Fibroblast of villous mesenchyme (primary cell): ENCODE data around the gene PRUNE1. TPM values are rescaled to one million over a fixed set of nuclear protein-coding genes. Genes with fewer than 3 reads are reported as not detected.

ENCODE experiments used
- DNase-seq: peaks from one replicate; pipeline ENCODE4 v3.0.0-alpha.2; 2010; ENCODE audit warnings: low read depth
- H3K4me3 ChIP-seq: 2 replicates; pipeline ENCODE4 v1.5.1; 2011; ENCODE audit warnings: low read depth, mild to moderate bottlenecking, low read length
- total RNA-seq: library from RNA; depleted of rRNA; stranded (reverse); fragments of >200 nt; gene quantifications from 2 replicates; pipeline ENCODE4 v1.2.3, GENCODE V29; 2012
- TF ChIP-seq, protein P1 (sequence below): IDR thresholded peaks from 2 replicates; pipeline ENCODE4 v1.5.1; 2012; ENCODE audit warnings: low read depth, mild to moderate bottlenecking, low read length; ENCODE audit not compliant: insufficient read depth

Gene PRUNE1
- total RNA-seq, 1 donor, result 12.1 TPM

DNA sequence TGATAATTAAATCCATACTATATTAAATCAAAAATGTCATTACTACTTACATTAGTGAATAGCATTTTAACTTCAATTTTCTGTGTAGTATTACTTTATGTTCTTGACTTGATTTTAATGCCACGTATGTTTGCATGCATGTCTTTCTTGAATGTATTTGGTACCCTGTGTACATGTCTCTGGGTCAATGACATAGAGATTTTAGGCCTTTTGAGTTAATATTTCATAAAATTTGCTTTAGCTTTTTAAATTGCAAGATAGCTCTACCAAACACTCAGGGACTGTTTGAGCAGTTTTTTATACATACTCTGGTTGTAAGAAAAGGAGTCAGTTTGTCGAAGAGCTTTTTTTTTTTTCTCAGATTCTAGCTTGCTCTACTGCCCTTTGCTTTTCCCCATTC, 53.5 kb downstream of the PRUNE1 start:
- peak overlapping the region; percentile 15 for H3K4me3 ChIP-seq
- no peak for DNase-seq
- TF ChIP-seq, protein P1, sequence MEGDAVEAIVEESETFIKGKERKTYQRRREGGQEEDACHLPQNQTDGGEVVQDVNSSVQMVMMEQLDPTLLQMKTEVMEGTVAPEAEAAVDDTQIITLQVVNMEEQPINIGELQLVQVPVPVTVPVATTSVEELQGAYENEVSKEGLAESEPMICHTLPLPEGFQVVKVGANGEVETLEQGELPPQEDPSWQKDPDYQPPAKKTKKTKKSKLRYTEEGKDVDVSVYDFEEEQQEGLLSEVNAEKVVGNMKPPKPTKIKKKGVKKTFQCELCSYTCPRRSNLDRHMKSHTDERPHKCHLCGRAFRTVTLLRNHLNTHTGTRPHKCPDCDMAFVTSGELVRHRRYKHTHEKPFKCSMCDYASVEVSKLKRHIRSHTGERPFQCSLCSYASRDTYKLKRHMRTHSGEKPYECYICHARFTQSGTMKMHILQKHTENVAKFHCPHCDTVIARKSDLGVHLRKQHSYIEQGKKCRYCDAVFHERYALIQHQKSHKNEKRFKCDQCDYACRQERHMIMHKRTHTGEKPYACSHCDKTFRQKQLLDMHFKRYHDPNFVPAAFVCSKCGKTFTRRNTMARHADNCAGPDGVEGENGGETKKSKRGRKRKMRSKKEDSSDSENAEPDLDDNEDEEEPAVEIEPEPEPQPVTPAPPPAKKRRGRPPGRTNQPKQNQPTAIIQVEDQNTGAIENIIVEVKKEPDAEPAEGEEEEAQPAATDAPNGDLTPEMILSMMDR, result no peak

DNA sequence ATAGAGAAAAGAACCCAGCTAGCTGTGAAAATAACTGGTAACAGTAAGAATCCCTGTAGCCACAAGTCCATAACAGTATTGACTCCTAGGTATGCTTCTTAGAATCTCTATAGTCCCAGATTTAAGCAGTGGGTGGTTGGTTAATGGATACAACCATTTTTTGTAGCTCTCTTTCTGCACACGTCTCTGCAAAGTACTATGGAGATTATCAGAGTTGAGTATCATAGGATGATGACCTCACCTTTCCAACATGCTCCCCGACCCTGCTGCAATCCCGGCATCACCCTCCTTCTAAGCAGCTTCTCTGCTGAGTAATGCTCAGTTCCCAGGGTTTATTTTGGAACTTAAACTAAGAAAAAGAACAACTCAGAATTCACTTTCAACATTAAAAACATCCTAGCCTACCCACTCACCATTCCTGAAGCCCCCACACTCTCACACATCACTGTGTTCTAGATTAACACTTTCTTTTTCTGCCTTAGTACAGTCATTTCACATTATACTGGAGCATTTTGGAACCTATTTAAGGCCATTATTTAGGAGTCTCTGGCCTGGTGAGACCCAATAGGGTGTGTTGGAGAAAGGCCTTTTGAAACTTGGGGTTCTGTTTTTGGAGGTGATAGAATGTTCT, 54.6 kb downstream of the PRUNE1 start:
- no peak overlapping the region for H3K4me3 ChIP-seq
- TF ChIP-seq, protein P1, result no peak

DNA sequence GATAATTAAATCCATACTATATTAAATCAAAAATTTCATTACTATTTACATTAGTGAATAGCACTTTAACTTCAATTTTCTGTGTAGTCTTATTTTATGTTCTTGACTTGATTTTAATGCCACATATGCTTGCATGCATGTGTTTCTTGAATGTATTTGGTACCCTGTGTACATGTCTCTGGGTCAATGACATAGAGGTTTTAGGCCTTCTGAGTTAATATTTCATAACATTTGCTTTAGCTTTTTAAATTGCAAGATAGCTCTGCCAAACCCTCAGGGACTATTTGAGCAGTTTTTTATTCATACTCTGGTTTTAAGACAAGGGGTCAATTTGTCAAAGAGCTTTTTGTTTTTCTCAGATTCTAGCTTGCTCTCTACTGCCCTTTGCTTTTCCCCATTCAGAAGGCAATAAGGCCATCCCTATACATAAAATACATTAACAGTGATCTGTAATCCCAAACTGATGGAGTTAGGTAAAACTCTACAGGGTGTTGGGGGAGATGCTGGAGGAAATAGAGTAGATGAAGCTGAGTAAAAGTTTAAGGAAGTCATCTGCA, 56.9 kb downstream of the PRUNE1 start:
- DNase-seq, result no peak
- TF ChIP-seq, protein P1, result no peak

More for the DNA sequence above, 54.6 kb downstream of the PRUNE1 start:
- DNase-seq, result peak; percentile 87

DNA sequence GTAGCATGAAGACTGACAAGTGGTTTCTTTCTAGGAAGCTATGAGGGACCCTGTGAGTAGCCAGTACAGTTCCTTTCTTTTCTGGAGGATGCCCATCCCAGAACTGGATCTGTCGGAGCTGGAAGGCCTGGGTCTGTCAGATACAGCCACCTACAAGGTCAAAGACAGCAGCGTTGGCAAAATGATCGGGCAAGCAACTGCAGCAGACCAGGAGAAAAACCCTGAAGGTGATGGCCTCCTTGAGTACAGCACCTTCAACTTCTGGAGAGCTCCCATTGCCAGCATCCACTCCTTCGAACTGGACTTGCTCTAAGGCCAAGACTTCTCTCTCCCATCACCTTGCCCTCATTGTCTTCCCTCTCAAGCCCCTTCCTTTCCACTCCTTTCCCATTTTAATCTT, 58.9 kb downstream of the PRUNE1 start:
- DNase-seq, result no peak
- no peak overlapping the region for H3K4me3 ChIP-seq
- TF ChIP-seq, protein P1, result no peak

More for the DNA sequence above, 56.9 kb downstream of the PRUNE1 start:
- no peak overlapping the region for H3K4me3 ChIP-seq

DNA sequence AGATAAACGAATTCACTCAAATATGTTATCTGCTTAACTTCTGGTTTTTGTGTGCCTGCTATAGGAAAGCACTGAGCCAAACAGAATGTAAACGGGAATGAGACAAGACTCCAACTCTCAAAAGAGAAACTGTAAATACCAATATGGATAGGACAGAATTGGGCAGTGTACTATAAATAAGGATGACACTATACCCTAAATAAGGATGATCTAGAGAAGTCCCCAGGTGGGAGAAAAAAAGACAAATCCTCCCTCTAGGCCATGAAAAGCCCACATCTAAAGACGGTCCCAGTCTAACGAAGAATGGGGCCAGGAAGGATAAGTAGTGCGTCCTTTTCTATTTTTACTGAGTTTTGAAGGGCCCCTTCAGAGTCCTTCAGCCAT, 60.8 kb downstream of the PRUNE1 start:
- no peak overlapping the region for H3K4me3 ChIP-seq
- DNase-seq, result no peak
- TF ChIP-seq, protein P1, result no peak

DNA sequence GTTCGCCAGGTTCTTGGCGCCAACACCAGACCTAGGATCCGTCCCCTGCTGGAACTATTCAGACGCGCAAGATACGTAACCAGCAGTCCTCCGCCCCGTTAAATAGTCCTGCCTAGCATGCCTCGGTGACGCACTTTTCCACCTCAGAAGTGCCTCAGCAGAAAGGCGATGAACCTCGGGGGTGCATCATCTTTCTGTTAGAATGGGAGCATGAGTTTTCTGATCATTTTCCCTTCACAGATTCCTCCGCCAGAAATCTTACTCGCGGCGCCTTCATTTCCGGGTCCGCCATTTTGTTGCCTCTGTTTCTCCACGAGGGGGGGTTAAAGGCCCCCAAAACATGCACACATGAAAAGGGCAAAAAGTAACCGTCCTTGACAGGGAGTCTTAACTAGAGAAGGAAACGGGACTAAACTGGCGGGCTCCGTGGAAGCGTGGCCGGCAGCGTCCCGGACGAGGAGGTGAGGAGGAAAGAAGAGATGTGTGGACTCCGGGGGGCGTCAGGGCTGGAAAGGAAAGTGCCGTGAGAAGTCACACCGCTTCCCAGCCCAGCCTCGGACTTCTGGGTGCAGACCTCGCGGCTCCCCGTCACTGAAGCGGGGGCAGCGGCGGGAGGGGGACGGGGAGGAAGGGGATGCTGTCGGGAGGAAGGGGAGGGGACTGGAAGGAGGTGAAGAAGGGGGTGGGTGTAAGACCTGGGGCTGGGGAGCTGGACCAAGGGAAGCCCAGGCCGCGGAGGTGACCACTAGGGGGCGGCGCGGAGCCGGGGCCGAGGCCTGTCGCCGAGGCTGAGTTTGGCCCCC, 62.4 kb downstream of the PRUNE1 start, which contains the start of gene GABPB2:
Gene GABPB2, plus strand, starts transcription at position 288 of the 803 bp plus-strand sequence. CDS start 17,429 bp downstream, outside the sequence.
- peak; percentile 98 for DNase-seq
- TF ChIP-seq, protein P1, result peak; percentile 82
- H3K4me3 ChIP-seq, result peak within 1 kb of the TSS; percentile 81
